Astrocyte of the spinal cord (primary cell): ENCODE data around the gene SPINK5.

Source experiments
- DNase-seq: peaks from one replicate; pipeline ENCODE4 v3.0.0; 2011; ENCODE audit warnings: low read depth, low spot score
- H3K4me3 ChIP-seq: 2 replicates; pipeline ENCODE4 v1.5.1; 2011; ENCODE audit warnings: low read depth, mild to moderate bottlenecking, low read length, moderate library complexity
- in situ Hi-C: cut with HindIII; loops from 2 replicates; pipeline ENCODE4 v1.10.0; 2017; ENCODE audit warnings: low sequenced_read_pairs
- TF ChIP-seq, protein P1 (sequence below): IDR thresholded peaks from 2 replicates; pipeline ENCODE4 v1.5.1; 2012; ENCODE audit warnings: low read depth, mild to moderate bottlenecking, low read length, inconsistent platforms

The SPINK5 gene

DNA sequence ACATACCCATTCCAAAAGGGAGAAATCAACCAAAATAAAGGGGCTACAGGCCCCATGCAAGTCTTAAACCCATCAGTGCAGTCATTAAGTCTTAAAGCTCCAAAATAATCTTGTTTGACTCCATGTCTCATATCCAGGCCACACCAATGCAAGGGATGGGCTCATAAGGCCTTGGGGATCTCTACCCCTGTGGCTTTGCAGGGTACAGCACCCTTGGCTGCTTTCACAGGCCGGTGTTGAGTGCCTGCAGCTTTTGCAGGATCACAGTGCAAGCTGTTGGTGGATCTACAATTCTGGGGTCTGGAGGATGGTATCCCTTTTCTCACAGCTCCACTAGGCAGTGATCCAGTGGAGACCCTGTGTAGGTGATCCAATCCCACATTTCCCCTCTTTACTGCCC, 99.6 kb downstream of the SPINK5 start:
- TF ChIP-seq, protein P1, sequence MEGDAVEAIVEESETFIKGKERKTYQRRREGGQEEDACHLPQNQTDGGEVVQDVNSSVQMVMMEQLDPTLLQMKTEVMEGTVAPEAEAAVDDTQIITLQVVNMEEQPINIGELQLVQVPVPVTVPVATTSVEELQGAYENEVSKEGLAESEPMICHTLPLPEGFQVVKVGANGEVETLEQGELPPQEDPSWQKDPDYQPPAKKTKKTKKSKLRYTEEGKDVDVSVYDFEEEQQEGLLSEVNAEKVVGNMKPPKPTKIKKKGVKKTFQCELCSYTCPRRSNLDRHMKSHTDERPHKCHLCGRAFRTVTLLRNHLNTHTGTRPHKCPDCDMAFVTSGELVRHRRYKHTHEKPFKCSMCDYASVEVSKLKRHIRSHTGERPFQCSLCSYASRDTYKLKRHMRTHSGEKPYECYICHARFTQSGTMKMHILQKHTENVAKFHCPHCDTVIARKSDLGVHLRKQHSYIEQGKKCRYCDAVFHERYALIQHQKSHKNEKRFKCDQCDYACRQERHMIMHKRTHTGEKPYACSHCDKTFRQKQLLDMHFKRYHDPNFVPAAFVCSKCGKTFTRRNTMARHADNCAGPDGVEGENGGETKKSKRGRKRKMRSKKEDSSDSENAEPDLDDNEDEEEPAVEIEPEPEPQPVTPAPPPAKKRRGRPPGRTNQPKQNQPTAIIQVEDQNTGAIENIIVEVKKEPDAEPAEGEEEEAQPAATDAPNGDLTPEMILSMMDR: no peak
- DNase-seq: no peak
- no peak overlapping the region for H3K4me3 ChIP-seq
- in situ Hi-C loops: no loop called here

DNA sequence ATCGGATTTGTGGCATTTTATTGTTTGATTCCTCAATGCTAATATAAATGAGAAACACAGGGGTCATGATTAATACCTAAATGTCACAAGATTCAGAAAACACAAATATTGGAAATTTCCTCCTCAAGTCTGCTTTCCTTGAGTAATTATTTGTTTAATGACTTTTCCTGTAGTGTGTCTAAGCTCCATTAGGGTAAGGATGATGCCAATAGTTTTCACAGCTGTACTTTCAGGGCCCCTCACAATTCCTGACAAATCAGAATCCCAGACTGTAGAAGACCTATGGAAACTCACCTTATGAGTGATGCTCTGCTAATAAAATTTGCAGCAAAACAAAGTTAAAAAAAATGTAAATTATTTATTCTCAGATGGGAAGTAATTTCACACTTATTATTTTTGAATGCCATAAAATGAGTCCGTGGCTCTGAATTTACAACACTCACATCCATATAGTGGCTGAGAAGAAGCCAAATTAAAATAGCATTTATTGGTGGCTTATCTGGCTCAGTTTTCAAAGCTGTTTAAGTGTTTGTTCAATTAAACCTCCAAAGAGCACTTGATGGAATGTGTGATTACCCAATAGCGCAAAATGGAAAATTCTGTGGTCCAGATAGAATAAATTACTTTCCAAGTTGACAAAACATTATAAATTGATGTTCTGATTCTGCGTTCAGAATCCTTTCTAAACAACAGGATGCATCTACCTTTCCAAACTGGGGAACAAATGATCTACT, 102.9 kb downstream of the SPINK5 start:
- DNase-seq: no peak
- TF ChIP-seq, protein P1: no peak
- no peak overlapping the region for H3K4me3 ChIP-seq
- in situ Hi-C loops: no loop called here

DNA sequence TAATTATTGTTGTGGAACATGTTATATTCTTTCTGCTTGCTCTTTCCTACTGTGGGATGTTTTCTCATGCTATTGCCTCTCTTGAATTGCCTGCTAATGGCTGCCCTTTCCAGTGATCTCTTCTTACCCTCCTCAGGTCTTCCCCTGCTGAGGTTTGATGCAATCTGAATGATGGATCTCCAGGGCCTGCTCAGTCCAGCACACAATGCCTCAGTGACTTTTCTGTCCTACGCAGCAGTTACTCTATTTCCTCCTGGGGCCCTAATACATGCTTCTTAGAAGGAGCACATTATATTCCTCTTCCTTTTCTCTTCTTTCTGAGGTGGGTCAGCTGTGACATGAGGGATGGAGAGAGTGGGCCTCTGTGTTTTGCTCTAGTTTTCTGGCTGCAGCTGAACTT, 104.5 kb downstream of the SPINK5 start, which contains the start of gene SPINK14:
Gene SPINK14, plus strand, starts transcription at position 301 of the 400 bp plus-strand sequence. CDS start 1,187 bp downstream, outside the sequence.
- in situ Hi-C loops: no loop called here
- TF ChIP-seq, protein P1: no peak
- H3K4me3 ChIP-seq: no peak within 1 kb of the TSS
- no peak for DNase-seq

DNA sequence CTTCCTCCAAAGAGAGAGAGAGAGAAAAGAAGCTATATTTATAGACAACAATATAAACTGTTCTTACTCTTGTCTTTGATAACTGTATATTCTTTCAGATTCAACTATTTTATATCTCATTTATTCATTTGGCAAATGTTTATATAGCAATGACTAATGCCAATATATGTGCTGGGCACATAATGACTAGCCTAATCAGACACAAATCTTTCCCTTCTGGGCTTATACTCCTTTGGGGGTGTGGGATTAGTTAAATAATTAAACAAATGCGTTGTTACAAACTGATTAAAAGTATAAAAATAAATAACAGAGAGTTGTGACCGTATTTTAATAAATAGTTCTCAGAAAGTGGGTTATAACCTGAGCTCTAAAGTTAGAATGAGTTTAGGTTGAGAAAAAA, 108.6 kb downstream of the SPINK5 start:
- in situ Hi-C loops: no loop called here
- DNase-seq: no peak
- TF ChIP-seq, protein P1: no peak
- no peak overlapping the region for H3K4me3 ChIP-seq

DNA sequence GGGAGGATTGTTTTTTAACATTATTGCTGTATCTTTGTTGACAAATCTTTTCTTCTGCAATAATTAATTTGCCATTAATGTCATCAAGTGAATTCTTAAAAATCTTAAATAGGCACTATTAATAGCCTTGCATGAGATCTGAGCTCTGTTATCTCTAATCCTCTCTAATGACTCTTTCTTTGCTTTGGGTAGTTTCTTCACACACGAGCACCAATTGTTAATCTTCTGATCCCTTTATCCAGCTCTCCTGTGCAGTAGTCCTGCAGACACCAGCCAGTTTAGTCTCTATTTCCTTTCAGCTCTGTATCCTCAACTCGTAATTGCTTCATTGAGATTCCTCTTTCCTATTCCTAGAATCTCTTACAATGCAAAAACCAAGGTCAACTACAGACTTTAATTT, 112.7 kb downstream of the SPINK5 start:
- in situ Hi-C loops: no loop called here
- DNase-seq: no peak
- no peak overlapping the region for H3K4me3 ChIP-seq
- TF ChIP-seq, protein P1: no peak

DNA sequence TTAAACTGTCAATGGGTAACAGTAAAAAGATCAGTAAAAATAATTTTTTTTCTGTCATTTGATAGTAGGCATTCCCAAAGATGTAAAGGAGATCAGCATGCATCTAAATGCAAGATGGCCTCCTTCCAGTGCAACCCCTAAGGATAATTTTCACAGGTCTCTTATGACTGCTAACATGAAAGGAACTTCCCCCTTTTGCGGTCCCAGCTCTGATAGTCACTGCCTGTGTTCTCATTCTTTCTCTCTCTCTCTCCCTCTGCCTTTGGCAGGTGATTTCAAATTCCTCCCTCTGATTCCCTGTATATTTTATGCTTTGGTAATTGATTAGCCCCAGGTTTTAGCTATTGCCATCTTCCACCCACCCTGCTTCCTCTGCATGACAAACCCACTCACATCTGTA, 113.4 kb downstream of the SPINK5 start:
- no peak overlapping the region for H3K4me3 ChIP-seq
- TF ChIP-seq, protein P1: no peak
- no peak for DNase-seq
- in situ Hi-C loops: no loop called here
